CD4-positive, CD25-positive, alpha-beta regulatory T cell (primary cell): ENCODE data around the gene SHCBP1. TPM values are rescaled to one million over a fixed set of nuclear protein-coding genes. Genes with fewer than 3 reads are reported as not detected.
A peak's percentile ranks its signal among the peaks of the same experiment; 100 is the strongest.

Source experiments
- ATAC-seq, 2 donors: fragments of 150-1000 bp; cut with Tn5 transposase; one replicate each; pipeline ENCODE4 v1.10.0; 2021; ENCODE audit warnings: low read depth in 2 of 2, moderate number of reproducible peaks in 2 of 2, moderate library complexity in 1 of 2
- DNase-seq, 3 donors: peaks; one replicate each; pipeline versions ENCODE4 v3.0.0 to v3.0.0-alpha.2; 2012 to 2022; ENCODE audit warnings: mixed read lengths in 1 of 3
- H3K27ac ChIP-seq: one replicate; pipeline ENCODE4 v1.7.0; 2013; ENCODE audit warnings: mild to moderate bottlenecking, low read length; ENCODE audit not compliant: insufficient read depth, poor library complexity, severe bottlenecking
- H3K27me3 ChIP-seq: one replicate; pipeline ENCODE4 v1.7.0; 2013; ENCODE audit warnings: low read length; ENCODE audit not compliant: control insufficient read depth, insufficient read depth
- H3K36me3 ChIP-seq: one replicate; pipeline ENCODE4 v1.7.0; 2013; ENCODE audit warnings: mild to moderate bottlenecking, low read length, moderate library complexity; ENCODE audit not compliant: control insufficient read depth, insufficient read depth
- H3K4me1 ChIP-seq: 2 replicates; pipeline ENCODE4 v1.7.0; 2013; ENCODE audit warnings: mild to moderate bottlenecking, low read length; ENCODE audit not compliant: insufficient read depth, control insufficient read depth, poor library complexity, severe bottlenecking
- H3K4me3 ChIP-seq: one replicate; pipeline ENCODE4 v1.7.0; 2013; ENCODE audit warnings: low read depth, mild to moderate bottlenecking, low read length, moderate library complexity
- H3K9me3 ChIP-seq, 2 experiments: 1 replicate in 1 of 2; 2 replicates in 1 of 2; pipeline ENCODE4 v1.7.0; 2013; ENCODE audit warnings: low read length in 2 of 2, mild to moderate bottlenecking in 1 of 2, moderate library complexity in 1 of 2; ENCODE audit not compliant: control insufficient read depth in 2 of 2
- H3K27ac Mint-ChIP-seq, 3 donors: one replicate each; pipeline ENCODE4 v1.8.0; 2020 to 2022; ENCODE audit warnings: mild to moderate bottlenecking in 3 of 3, mixed read lengths in 3 of 3, moderate library complexity in 2 of 3
- H3K27me3 Mint-ChIP-seq: one replicate; pipeline ENCODE4 v1.8.0; 2022; ENCODE audit warnings: mild to moderate bottlenecking, mixed read lengths
- H3K36me3 Mint-ChIP-seq: one replicate; pipeline ENCODE4 v1.8.0; 2020; ENCODE audit warnings: mixed read lengths
- H3K4me1 Mint-ChIP-seq, 4 donors: one replicate each; pipeline ENCODE4 v1.8.0; 2020 to 2022; ENCODE audit warnings: mixed read lengths in 4 of 4, mild to moderate bottlenecking in 1 of 4
- H3K4me3 Mint-ChIP-seq, 4 donors: one replicate each; pipeline ENCODE4 v1.8.0; 2020 to 2022; ENCODE audit warnings: mild to moderate bottlenecking in 4 of 4, mixed read lengths in 4 of 4, moderate library complexity in 3 of 4
- H3K9me3 Mint-ChIP-seq, 7 donors: one replicate each; pipeline ENCODE4 v1.8.0; 2020 to 2022; ENCODE audit warnings: mixed read lengths in 7 of 7, mild to moderate bottlenecking in 3 of 7, moderate library complexity in 2 of 7
- polyA plus RNA-seq, 4 donors: library from polyadenylated mRNA; unstranded; fragments of 300-500 nt; fragmentation: Illumina TruSeq; gene quantifications; one replicate each; pipeline ENCODE4 v1.2.3, GENCODE V29; 2021
- total RNA-seq: library from RNA; stranded (reverse); gene quantifications from one replicate; pipeline ENCODE4 v1.2.3, GENCODE V29; 2022

Gene SHCBP1
- total and polyA plus RNA-seq, 5 donors from 2014 or later: 0.91 to 6.9 (median 1.2) TPM

- no peaks in the 10 kb centered on the region for H3K4me1 ChIP-seq
- peaks cover 0 to 3% (median 0%) of the 10 kb centered on the region in 7 donors for H3K9me3 Mint-ChIP-seq
- H3K27ac Mint-ChIP-seq: no peak overlapping the region
- no peak overlapping the region for H3K4me3 ChIP-seq
- H3K4me1 Mint-ChIP-seq: peaks cover 0 to 3% (median 0%) of the 10 kb centered on the region in 4 donors
- no peak overlapping the region for H3K27ac ChIP-seq
- H3K36me3 ChIP-seq: no peaks in the 10 kb centered on the region
- no peaks in the 10 kb centered on the region for H3K27me3 Mint-ChIP-seq
- H3K4me3 Mint-ChIP-seq: no peak overlapping the region
- no peaks in the 10 kb centered on the region for H3K27me3 ChIP-seq
- H3K9me3 ChIP-seq: no peaks in the 10 kb centered on the region
- DNase-seq: no peak
- ATAC-seq: no peak
- H3K36me3 Mint-ChIP-seq: no peaks in the 10 kb centered on the region
Measured at GRCh38 chr16:46573834-46574159, 47.4 kb downstream of the SHCBP1 start.

DNA sequence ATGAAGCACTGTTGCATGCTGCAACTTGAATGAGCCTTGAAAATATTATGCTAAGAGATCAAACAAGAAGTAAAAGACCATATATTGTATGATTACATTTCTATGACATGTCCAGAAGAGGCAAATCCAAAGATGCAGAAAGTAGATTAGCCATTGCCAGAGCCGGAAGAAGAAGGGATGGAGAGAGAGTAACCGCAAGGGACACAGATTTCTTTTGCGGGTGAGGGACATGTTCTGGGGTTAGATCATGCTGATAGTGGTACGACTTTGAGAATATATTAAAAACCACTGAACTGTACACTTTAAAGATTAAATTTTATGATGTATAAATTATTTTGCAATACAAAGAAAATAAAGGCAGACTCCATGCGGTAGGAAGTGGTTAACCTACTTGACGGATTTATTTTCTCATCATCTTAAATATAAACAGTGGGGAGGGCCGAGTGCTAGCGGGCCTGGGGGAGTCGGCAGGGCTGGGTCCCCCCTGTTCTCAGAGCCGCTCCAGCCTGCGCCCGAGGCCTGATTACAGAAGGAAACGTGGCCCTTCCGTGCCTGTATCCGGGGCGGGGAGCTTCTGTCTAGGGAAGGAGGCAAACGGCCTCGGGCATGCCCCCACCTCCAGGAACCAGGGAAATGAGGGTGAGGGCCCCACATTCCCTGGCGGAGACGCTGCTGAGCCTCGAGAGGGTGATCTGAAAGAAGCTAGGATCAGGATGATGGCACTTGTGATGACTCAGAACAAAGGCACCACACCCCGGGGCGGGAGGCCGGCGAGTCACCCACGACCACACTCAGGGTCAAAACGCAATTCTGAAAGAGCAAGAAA lies 48.0 kb downstream of the SHCBP1 start:
- no peak overlapping the region for H3K27ac ChIP-seq
- ATAC-seq (no peak), DNase-seq (no peak)
- H3K27ac Mint-ChIP-seq: no peak overlapping the region
- H3K4me1 ChIP-seq: no peaks in the 10 kb centered on the region
- H3K4me3 Mint-ChIP-seq: peak overlapping the region in 2 of 4 donors; percentile 4 to 68
- peaks cover 5% of the 10 kb centered on the region for H3K27me3 Mint-ChIP-seq
- H3K27me3 ChIP-seq: no peaks in the 10 kb centered on the region
- H3K9me3 Mint-ChIP-seq: peaks cover 0 to 3% (median 0%) of the 10 kb centered on the region in 7 donors
- peaks cover 0 to 3% (median 0%) of the 10 kb centered on the region in 4 donors for H3K4me1 Mint-ChIP-seq
- H3K4me3 ChIP-seq: no peak overlapping the region
- H3K36me3 Mint-ChIP-seq: no peaks in the 10 kb centered on the region
- H3K36me3 ChIP-seq: no peaks in the 10 kb centered on the region
- H3K9me3 ChIP-seq: no peaks in the 10 kb centered on the region

DNA sequence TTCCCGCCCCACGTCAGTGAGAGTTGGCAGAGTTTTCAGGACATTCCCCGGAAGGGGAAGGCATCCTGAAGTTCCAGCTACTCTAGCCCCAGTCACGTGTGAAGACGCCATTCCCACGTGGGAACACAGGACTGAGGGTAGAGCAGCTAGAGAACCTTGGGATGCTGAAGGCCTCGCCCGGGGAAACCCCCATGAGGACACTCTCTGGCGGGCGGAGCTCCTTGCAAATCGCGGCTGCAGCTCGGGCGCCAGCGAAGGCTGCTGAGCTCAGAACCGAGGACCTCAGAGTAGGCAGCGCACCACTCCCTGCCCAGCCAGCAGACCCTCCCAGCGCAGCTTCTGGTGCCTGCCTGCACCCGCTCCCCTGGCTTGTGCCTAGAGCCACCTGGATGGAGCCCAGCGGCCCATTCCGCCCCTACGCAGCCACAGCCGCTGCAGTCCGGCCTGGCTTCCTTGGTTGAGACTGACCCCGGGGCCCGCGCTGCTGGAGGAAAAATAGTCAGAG lies 51.9 kb downstream of the SHCBP1 start:
- Histone ChIP-seq H3K27ac (no peak overlapping the region), H3K4me1 (no peaks in the 10 kb centered on the region), H3K9me3 (no peaks in the 10 kb centered on the region), H3K36me3 (no peaks in the 10 kb centered on the region), H3K4me3 (no peak overlapping the region), H3K27me3 (no peaks in the 10 kb centered on the region)
- Mint-ChIP-seq H3K4me3 (no peak overlapping the region), H3K27me3 (peaks cover 5% of the 10 kb centered on the region), H3K4me1 (peaks cover 0 to 3% (median 0%) of the 10 kb centered on the region in 4 donors), H3K9me3 (peaks cover 0 to 3% (median 0%) of the 10 kb centered on the region in 7 donors), H3K27ac (no peak overlapping the region), H3K36me3 (no peaks in the 10 kb centered on the region)
- DNase-seq (no peak), ATAC-seq (no peak)

GRCh38 chr16:46568472-46569230 lies 52.5 kb downstream of the SHCBP1 start:
- Histone ChIP-seq H3K4me1 (no peaks in the 10 kb centered on the region), H3K27ac (no peak overlapping the region), H3K4me3 (no peak overlapping the region), H3K27me3 (no peaks in the 10 kb centered on the region), H3K36me3 (no peaks in the 10 kb centered on the region), H3K9me3 (no peaks in the 10 kb centered on the region)
- peaks cover 5% of the 10 kb centered on the region for H3K27me3 Mint-ChIP-seq
- H3K9me3 Mint-ChIP-seq: peaks cover 0 to 3% (median 0%) of the 10 kb centered on the region in 7 donors
- no peak overlapping the region for H3K4me3 Mint-ChIP-seq
- H3K36me3 Mint-ChIP-seq: no peaks in the 10 kb centered on the region
- DNase-seq: no peak
- H3K27ac Mint-ChIP-seq: no peak overlapping the region
- ATAC-seq: no peak
- peaks cover 0 to 3% (median 0%) of the 10 kb centered on the region in 4 donors for H3K4me1 Mint-ChIP-seq

DNA sequence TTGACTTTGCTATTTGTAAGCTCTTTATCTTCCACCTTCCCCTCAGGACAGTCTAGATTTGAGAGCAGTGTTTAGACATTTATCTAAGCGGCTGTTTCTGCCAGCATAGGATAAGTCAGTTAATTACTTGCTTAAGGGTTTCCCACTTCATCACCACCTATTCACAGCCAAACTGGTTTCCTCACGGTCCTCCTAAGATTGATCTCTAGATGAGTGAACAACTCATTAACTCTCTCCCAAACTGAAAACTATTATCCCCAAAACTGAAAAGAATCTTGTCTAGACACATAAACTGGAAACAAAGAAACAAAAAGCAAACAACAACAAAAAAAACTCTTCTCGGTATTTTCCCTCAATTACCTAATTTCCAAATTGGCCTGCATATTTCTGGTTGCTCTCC lies 58.2 kb downstream of the SHCBP1 start:
- Histone ChIP-seq H3K4me1 (no peaks in the 10 kb centered on the region), H3K36me3 (no peaks in the 10 kb centered on the region), H3K9me3 (no peaks in the 10 kb centered on the region), H3K4me3 (no peak overlapping the region), H3K27ac (no peak overlapping the region), H3K27me3 (no peaks in the 10 kb centered on the region)
- Mint-ChIP-seq H3K9me3 (no peaks in the 10 kb centered on the region), H3K27ac (no peak overlapping the region), H3K4me1 (no peaks in the 10 kb centered on the region), H3K27me3 (peaks cover 17% of the 10 kb centered on the region), H3K4me3 (no peak overlapping the region), H3K36me3 (no peaks in the 10 kb centered on the region)
- no peak for DNase-seq
- ATAC-seq: no peak

GRCh38 chr16:46558018-46558417 lies 63.2 kb downstream of the SHCBP1 start:
- Mint-ChIP-seq H3K27ac (no peak overlapping the region), H3K27me3 (peaks cover 17% of the 10 kb centered on the region), H3K4me3 (no peak overlapping the region), H3K4me1 (peaks cover 0 to 5% (median 2%) of the 10 kb centered on the region in 4 donors), H3K9me3 (peaks cover 0 to 2% (median 0%) of the 10 kb centered on the region in 7 donors), H3K36me3 (no peaks in the 10 kb centered on the region)
- no peak for DNase-seq
- Histone ChIP-seq H3K4me3 (no peak overlapping the region), H3K36me3 (no peaks in the 10 kb centered on the region), H3K4me1 (no peaks in the 10 kb centered on the region), H3K27ac (no peak overlapping the region), H3K9me3 (no peaks in the 10 kb centered on the region), H3K27me3 (no peaks in the 10 kb centered on the region)
- no peak for ATAC-seq

DNA sequence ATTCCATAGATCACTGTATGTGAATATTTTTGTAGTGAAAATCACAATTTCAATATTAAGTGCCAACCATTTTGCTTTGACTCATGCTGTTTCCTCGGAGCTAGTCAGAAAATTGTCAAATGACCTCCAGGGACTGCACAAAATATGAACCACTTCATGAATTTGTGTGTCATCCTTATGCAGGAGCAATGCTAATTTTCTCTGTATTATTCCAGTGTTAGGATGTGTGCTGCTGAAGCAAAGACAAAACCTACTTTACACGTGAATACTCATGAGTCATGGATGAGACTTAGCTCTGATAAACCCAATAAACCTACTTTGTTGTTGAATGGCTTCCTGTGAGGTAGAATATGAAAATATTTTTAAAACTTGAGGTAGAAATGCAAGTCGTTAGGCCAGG lies 65.2 kb downstream of the SHCBP1 start:
- no peaks in the 10 kb centered on the region for H3K4me1 ChIP-seq
- no peaks in the 10 kb centered on the region for H3K36me3 Mint-ChIP-seq
- no peaks in the 10 kb centered on the region for H3K36me3 ChIP-seq
- no peaks in the 10 kb centered on the region for H3K9me3 ChIP-seq
- H3K27ac ChIP-seq: no peak overlapping the region
- H3K27me3 ChIP-seq: no peaks in the 10 kb centered on the region
- peaks cover 0 to 2% (median 0%) of the 10 kb centered on the region in 7 donors for H3K9me3 Mint-ChIP-seq
- no peak overlapping the region for H3K27ac Mint-ChIP-seq
- no peak for ATAC-seq
- H3K27me3 Mint-ChIP-seq: peaks cover 4% of the 10 kb centered on the region
- no peak overlapping the region for H3K4me3 ChIP-seq
- DNase-seq: no peak
- H3K4me3 Mint-ChIP-seq: no peak overlapping the region
- peaks cover 0 to 5% (median 2%) of the 10 kb centered on the region in 4 donors for H3K4me1 Mint-ChIP-seq
